Testis (tissue), 2 donors: ENCODE data around the gene SHANK2.

Experiments
- CTCF ChIP-seq, 3 experiments: fragments of 450-650 bp in 2 of 3; fragments of 200-600 bp in 1 of 3; sonication (generic) in 1 of 3; IDR thresholded peaks; one replicate each; pipeline ENCODE4 v1.5.1; 2016 to 2019; ENCODE audit warnings: antibody characterized with exemption in 3 of 3, mild to moderate bottlenecking in 2 of 3, moderate library complexity in 1 of 3
- POLR2A ChIP-seq: fragments of 450-650 bp; IDR thresholded peaks from one replicate; pipeline ENCODE4 v1.6.1; 2017; ENCODE audit warnings: antibody characterized with exemption, mild to moderate bottlenecking, moderate library complexity

- TF ChIP-seq CTCF (IDR thresholded peaks at IDR 0.05) (no peak), POLR2A (no peak)
These were observed 13.4 kb downstream of the SHANK2 start for GRCh38 chr11:71238941-71239340.
